Measurements from ENCODE around the gene CNKSR3. TPM values are rescaled to one million over a fixed set of nuclear protein-coding genes. Genes with fewer than 3 reads are reported as not detected.
A peak's percentile ranks its signal among the peaks of the same experiment; 100 is the strongest.

The CNKSR3 gene
- total and polyA plus RNA-seq, 2 experiments from 2014 or later = 22.4 to 23.9 TPM

GRCh38 chr6:154429711-154430110 is 80.8 kb downstream of the CNKSR3 start:
- Histone ChIP-seq H3K4me2 (no peak overlapping the region), H3K27me3 (no peaks in the 10 kb centered on the region), H3K36me3 (replicated peaks; ENCODE audit: insufficient read depth, low read depth) (no peaks in the 10 kb centered on the region), H3K4me3 (no peak overlapping the region), H2AFZ (no peak overlapping the region), H3K79me2 (peaks cover 14% of the 10 kb centered on the region), H3K4me1 (ENCODE audit: insufficient read depth) (no peaks in the 10 kb centered on the region), H3K9me3 (ENCODE audit: low read depth) (no peaks in the 10 kb centered on the region), H3K27ac (peak overlapping the region; percentile 63), H3K9me2 (replicated peaks; ENCODE audit: insufficient read depth) (no peaks in the 10 kb centered on the region), H4K20me1 (ENCODE audit: insufficient read depth, poor library complexity, severe bottlenecking) (no peaks in the 10 kb centered on the region)
- WGBS (ENCODE audit: low lambda C conversion rate, missing lambda C conversion rate) = 88% methylated on average over 5 of the region's 5 CpGs
- DNase-seq (ENCODE audit: low spot score) = no peak
- TF ChIP-seq CTCF (IDR thresholded peaks at IDR 0.05; ENCODE audit: poor library complexity) (no peak), EZH2phosphoT487 (IDR thresholded peaks at IDR 0.05; ENCODE audit: low read depth, severe bottlenecking, unreplicated experiment) (no peak), EZH2 (IDR thresholded peaks at IDR 0.05; ENCODE audit: borderline replicate concordance) (no peak)

GRCh38 chr6:154428897-154429296 is 81.6 kb downstream of the CNKSR3 start:
- Histone ChIP-seq H3K9me2 (replicated peaks; ENCODE audit: insufficient read depth) (no peaks in the 10 kb centered on the region), H3K4me3 (no peak overlapping the region), H3K9me3 (ENCODE audit: low read depth) (no peaks in the 10 kb centered on the region), H3K27me3 (no peaks in the 10 kb centered on the region), H4K20me1 (ENCODE audit: insufficient read depth, poor library complexity, severe bottlenecking) (no peaks in the 10 kb centered on the region), H2AFZ (no peak overlapping the region), H3K36me3 (replicated peaks; ENCODE audit: insufficient read depth, low read depth) (no peaks in the 10 kb centered on the region), H3K27ac (no peak overlapping the region), H3K4me2 (no peak overlapping the region), H3K79me2 (peaks cover 8% of the 10 kb centered on the region), H3K4me1 (ENCODE audit: insufficient read depth) (no peaks in the 10 kb centered on the region)
- WGBS (ENCODE audit: low lambda C conversion rate, missing lambda C conversion rate) = 94% methylated on average over 3 of the region's 3 CpGs
- TF ChIP-seq EZH2 (IDR thresholded peaks at IDR 0.05; ENCODE audit: borderline replicate concordance) = no peak
- TF ChIP-seq CTCF (IDR thresholded peaks at IDR 0.05; ENCODE audit: poor library complexity) = no peak
- TF ChIP-seq EZH2phosphoT487 (IDR thresholded peaks at IDR 0.05; ENCODE audit: low read depth, severe bottlenecking, unreplicated experiment) = no peak
- no peak for DNase-seq (ENCODE audit: low spot score)

GRCh38 chr6:154427446-154427845 is 83.0 kb downstream of the CNKSR3 start:
- peaks cover 7% of the 10 kb centered on the region for H3K36me3 ChIP-seq (replicated peaks; ENCODE audit: insufficient read depth, low read depth)
- no peaks in the 10 kb centered on the region for H4K20me1 ChIP-seq (ENCODE audit: insufficient read depth, poor library complexity, severe bottlenecking)
- no peaks in the 10 kb centered on the region for H3K4me1 ChIP-seq (ENCODE audit: insufficient read depth)
- peaks cover 8% of the 10 kb centered on the region for H3K79me2 ChIP-seq
- H3K27ac ChIP-seq = no peak overlapping the region
- no peaks in the 10 kb centered on the region for H3K9me3 ChIP-seq (ENCODE audit: low read depth)
- no peak for DNase-seq (ENCODE audit: low spot score)
- H3K9me2 ChIP-seq (replicated peaks; ENCODE audit: insufficient read depth) = no peaks in the 10 kb centered on the region
- H3K4me2 ChIP-seq = no peak overlapping the region
- H3K27me3 ChIP-seq = no peaks in the 10 kb centered on the region
- no peak overlapping the region for H3K4me3 ChIP-seq
- H2AFZ ChIP-seq = no peak overlapping the region
- no peak for TF ChIP-seq CTCF (IDR thresholded peaks at IDR 0.05; ENCODE audit: poor library complexity)
- TF ChIP-seq EZH2phosphoT487 (IDR thresholded peaks at IDR 0.05; ENCODE audit: low read depth, severe bottlenecking, unreplicated experiment) = no peak
- no peak for TF ChIP-seq EZH2 (IDR thresholded peaks at IDR 0.05; ENCODE audit: borderline replicate concordance)

GRCh38 chr6:154426997-154427396 is 83.5 kb downstream of the CNKSR3 start:
- Histone ChIP-seq H3K4me2 (no peak overlapping the region), H3K27me3 (no peaks in the 10 kb centered on the region), H3K4me1 (ENCODE audit: insufficient read depth) (no peaks in the 10 kb centered on the region), H2AFZ (no peak overlapping the region), H3K27ac (no peak overlapping the region), H3K9me3 (ENCODE audit: low read depth) (no peaks in the 10 kb centered on the region), H3K79me2 (peaks cover 7% of the 10 kb centered on the region), H4K20me1 (ENCODE audit: insufficient read depth, poor library complexity, severe bottlenecking) (no peaks in the 10 kb centered on the region), H3K9me2 (replicated peaks; ENCODE audit: insufficient read depth) (no peaks in the 10 kb centered on the region), H3K36me3 (replicated peaks; ENCODE audit: insufficient read depth, low read depth) (peaks cover 10% of the 10 kb centered on the region), H3K4me3 (no peak overlapping the region)
- TF ChIP-seq CTCF (IDR thresholded peaks at IDR 0.05; ENCODE audit: poor library complexity) (no peak), EZH2 (IDR thresholded peaks at IDR 0.05; ENCODE audit: borderline replicate concordance) (no peak)
- WGBS (ENCODE audit: low lambda C conversion rate, missing lambda C conversion rate) = 92% methylated on average over 1 of the region's 1 CpG
- DNase-seq (ENCODE audit: low spot score) = no peak

Data from hepatocyte (in vitro differentiated cells).